GM23338 (cell line): ENCODE measurements around the gene SELENON.

Source experiments
- CREB1 ChIP-seq: fragments of 250-450 bp; sonication (Bioruptor Pico); IDR thresholded peaks from 2 replicates; pipeline ENCODE4 v1.5.0; 2020; ENCODE audit warnings: low read depth, mild to moderate bottlenecking, moderate library complexity
- EZH2 ChIP-seq: fragments of 200-600 bp; sonication (generic); IDR thresholded peaks from one replicate; pipeline ENCODE4 v1.8.0; 2017; ENCODE audit warnings: antibody characterized with exemption, mild to moderate bottlenecking, low read depth; ENCODE audit not compliant: unreplicated experiment
- EZH2phosphoT487 ChIP-seq: fragments of 200-600 bp; sonication (generic); IDR thresholded peaks from one replicate; pipeline ENCODE4 v1.8.1; 2018; ENCODE audit warnings: antibody characterized with exemption; ENCODE audit not compliant: unreplicated experiment
- JUNB ChIP-seq: IDR thresholded peaks from one replicate; pipeline ENCODE4 v1.6.1; 2016; ENCODE audit warnings: antibody characterized with exemption; ENCODE audit not compliant: unreplicated experiment
- NANOG ChIP-seq: IDR thresholded peaks from 2 replicates; pipeline ENCODE4 v1.6.1; 2016; ENCODE audit warnings: antibody characterized with exemption, borderline replicate concordance
- POLR2AphosphoS5 ChIP-seq: IDR thresholded peaks from 2 replicates; pipeline ENCODE4 v1.6.1; 2016; ENCODE audit warnings: antibody characterized with exemption, low read depth
- STAT1 ChIP-seq: IDR thresholded peaks from one replicate; pipeline ENCODE4 v1.6.1; 2016; ENCODE audit warnings: antibody characterized with exemption; ENCODE audit not compliant: unreplicated experiment
- ZNF114 ChIP-seq: fragments of 250-450 bp; sonication (Bioruptor Pico); IDR thresholded peaks from 2 replicates; pipeline ENCODE4 v1.5.0; 2020; ENCODE audit warnings: mild to moderate bottlenecking, moderate library complexity
- ZNF331 ChIP-seq: fragments of 250-450 bp; sonication (Bioruptor Pico); IDR thresholded peaks from 2 replicates; pipeline ENCODE4 v1.5.0; 2020; ENCODE audit warnings: low read depth, mild to moderate bottlenecking, moderate library complexity
- TF ChIP-seq, protein P1 (sequence below), 2 experiments: fragments of 200-600 bp in 1 of 2; sonication (generic) in 1 of 2; conservative IDR thresholded peaks; 2 replicates each; pipeline versions ENCODE4 v1.5.1 to v1.6.1; 2016 to 2017; ENCODE audit warnings: antibody characterized with exemption in 2 of 2, low read depth in 2 of 2, mild to moderate bottlenecking in 2 of 2, moderate library complexity in 1 of 2
- TF ChIP-seq, protein P2 (sequence below): IDR thresholded peaks from 2 replicates; pipeline ENCODE4 v1.6.1; 2016; ENCODE audit warnings: antibody characterized with exemption
- TF ChIP-seq, protein P3 (sequence below): IDR thresholded peaks from one replicate; pipeline ENCODE4 v1.6.1; 2018; ENCODE audit warnings: antibody characterized with exemption; ENCODE audit not compliant: unreplicated experiment
- TF ChIP-seq, protein P4 (sequence below): fragments of 250-450 bp; sonication (Bioruptor Pico); IDR thresholded peaks from 2 replicates; pipeline ENCODE4 v1.5.0; 2020; ENCODE audit warnings: mild to moderate bottlenecking, moderate library complexity

DNA sequence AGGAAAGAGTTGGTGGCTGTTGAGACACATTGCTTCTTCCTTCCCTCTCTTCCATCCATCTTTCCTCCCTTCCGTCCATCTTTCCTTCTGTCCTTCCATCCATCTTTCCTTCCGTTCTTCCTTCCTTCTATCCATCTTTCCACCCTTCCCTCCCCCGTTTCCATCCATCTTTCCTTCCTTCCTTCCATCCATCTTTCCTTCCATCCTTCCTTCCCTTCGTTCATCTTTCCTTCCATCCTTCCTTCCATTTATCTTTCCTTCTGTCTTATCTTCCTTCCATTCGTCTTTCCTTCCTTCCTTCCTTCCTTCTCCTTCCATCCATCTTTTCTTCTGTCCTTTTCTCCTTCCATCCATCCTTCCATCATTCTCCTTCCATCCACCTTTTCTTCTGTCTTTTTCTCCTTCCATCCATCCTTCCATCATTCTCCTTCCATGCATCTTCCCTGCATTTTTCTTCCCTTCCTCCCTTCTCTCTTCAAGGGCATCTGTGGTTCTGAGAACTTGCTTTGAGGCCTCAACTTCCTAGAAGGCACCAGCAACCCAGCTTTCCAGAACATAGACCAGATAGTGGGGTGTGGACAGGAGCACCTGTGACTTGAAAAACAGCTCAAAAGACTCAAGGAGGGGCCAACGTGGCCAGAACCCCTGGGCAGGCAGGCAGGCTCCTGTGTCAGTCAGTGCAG, 48.9 kb upstream of the SELENON start:
- TF ChIP-seq ZNF114 (CRISPR knock-in tag) (no peak), EZH2 (no peak), EZH2phosphoT487 (no peak), POLR2AphosphoS5 (no peak), CREB1 (CRISPR knock-in tag) (no peak), NANOG (no peak), JUNB (no peak), STAT1 (no peak), ZNF331 (CRISPR knock-in tag) (no peak)
- TF ChIP-seq, protein P1, sequence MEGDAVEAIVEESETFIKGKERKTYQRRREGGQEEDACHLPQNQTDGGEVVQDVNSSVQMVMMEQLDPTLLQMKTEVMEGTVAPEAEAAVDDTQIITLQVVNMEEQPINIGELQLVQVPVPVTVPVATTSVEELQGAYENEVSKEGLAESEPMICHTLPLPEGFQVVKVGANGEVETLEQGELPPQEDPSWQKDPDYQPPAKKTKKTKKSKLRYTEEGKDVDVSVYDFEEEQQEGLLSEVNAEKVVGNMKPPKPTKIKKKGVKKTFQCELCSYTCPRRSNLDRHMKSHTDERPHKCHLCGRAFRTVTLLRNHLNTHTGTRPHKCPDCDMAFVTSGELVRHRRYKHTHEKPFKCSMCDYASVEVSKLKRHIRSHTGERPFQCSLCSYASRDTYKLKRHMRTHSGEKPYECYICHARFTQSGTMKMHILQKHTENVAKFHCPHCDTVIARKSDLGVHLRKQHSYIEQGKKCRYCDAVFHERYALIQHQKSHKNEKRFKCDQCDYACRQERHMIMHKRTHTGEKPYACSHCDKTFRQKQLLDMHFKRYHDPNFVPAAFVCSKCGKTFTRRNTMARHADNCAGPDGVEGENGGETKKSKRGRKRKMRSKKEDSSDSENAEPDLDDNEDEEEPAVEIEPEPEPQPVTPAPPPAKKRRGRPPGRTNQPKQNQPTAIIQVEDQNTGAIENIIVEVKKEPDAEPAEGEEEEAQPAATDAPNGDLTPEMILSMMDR (conservative IDR thresholded peaks at IDR 0.05; ENCODE audit: low read depth in 2 of 2), result no peak
- TF ChIP-seq, protein P2, sequence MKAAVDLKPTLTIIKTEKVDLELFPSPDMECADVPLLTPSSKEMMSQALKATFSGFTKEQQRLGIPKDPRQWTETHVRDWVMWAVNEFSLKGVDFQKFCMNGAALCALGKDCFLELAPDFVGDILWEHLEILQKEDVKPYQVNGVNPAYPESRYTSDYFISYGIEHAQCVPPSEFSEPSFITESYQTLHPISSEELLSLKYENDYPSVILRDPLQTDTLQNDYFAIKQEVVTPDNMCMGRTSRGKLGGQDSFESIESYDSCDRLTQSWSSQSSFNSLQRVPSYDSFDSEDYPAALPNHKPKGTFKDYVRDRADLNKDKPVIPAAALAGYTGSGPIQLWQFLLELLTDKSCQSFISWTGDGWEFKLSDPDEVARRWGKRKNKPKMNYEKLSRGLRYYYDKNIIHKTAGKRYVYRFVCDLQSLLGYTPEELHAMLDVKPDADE, result no peak
- TF ChIP-seq, protein P3, sequence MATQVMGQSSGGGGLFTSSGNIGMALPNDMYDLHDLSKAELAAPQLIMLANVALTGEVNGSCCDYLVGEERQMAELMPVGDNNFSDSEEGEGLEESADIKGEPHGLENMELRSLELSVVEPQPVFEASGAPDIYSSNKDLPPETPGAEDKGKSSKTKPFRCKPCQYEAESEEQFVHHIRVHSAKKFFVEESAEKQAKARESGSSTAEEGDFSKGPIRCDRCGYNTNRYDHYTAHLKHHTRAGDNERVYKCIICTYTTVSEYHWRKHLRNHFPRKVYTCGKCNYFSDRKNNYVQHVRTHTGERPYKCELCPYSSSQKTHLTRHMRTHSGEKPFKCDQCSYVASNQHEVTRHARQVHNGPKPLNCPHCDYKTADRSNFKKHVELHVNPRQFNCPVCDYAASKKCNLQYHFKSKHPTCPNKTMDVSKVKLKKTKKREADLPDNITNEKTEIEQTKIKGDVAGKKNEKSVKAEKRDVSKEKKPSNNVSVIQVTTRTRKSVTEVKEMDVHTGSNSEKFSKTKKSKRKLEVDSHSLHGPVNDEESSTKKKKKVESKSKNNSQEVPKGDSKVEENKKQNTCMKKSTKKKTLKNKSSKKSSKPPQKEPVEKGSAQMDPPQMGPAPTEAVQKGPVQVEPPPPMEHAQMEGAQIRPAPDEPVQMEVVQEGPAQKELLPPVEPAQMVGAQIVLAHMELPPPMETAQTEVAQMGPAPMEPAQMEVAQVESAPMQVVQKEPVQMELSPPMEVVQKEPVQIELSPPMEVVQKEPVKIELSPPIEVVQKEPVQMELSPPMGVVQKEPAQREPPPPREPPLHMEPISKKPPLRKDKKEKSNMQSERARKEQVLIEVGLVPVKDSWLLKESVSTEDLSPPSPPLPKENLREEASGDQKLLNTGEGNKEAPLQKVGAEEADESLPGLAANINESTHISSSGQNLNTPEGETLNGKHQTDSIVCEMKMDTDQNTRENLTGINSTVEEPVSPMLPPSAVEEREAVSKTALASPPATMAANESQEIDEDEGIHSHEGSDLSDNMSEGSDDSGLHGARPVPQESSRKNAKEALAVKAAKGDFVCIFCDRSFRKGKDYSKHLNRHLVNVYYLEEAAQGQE, result no peak
- TF ChIP-seq, protein P4, sequence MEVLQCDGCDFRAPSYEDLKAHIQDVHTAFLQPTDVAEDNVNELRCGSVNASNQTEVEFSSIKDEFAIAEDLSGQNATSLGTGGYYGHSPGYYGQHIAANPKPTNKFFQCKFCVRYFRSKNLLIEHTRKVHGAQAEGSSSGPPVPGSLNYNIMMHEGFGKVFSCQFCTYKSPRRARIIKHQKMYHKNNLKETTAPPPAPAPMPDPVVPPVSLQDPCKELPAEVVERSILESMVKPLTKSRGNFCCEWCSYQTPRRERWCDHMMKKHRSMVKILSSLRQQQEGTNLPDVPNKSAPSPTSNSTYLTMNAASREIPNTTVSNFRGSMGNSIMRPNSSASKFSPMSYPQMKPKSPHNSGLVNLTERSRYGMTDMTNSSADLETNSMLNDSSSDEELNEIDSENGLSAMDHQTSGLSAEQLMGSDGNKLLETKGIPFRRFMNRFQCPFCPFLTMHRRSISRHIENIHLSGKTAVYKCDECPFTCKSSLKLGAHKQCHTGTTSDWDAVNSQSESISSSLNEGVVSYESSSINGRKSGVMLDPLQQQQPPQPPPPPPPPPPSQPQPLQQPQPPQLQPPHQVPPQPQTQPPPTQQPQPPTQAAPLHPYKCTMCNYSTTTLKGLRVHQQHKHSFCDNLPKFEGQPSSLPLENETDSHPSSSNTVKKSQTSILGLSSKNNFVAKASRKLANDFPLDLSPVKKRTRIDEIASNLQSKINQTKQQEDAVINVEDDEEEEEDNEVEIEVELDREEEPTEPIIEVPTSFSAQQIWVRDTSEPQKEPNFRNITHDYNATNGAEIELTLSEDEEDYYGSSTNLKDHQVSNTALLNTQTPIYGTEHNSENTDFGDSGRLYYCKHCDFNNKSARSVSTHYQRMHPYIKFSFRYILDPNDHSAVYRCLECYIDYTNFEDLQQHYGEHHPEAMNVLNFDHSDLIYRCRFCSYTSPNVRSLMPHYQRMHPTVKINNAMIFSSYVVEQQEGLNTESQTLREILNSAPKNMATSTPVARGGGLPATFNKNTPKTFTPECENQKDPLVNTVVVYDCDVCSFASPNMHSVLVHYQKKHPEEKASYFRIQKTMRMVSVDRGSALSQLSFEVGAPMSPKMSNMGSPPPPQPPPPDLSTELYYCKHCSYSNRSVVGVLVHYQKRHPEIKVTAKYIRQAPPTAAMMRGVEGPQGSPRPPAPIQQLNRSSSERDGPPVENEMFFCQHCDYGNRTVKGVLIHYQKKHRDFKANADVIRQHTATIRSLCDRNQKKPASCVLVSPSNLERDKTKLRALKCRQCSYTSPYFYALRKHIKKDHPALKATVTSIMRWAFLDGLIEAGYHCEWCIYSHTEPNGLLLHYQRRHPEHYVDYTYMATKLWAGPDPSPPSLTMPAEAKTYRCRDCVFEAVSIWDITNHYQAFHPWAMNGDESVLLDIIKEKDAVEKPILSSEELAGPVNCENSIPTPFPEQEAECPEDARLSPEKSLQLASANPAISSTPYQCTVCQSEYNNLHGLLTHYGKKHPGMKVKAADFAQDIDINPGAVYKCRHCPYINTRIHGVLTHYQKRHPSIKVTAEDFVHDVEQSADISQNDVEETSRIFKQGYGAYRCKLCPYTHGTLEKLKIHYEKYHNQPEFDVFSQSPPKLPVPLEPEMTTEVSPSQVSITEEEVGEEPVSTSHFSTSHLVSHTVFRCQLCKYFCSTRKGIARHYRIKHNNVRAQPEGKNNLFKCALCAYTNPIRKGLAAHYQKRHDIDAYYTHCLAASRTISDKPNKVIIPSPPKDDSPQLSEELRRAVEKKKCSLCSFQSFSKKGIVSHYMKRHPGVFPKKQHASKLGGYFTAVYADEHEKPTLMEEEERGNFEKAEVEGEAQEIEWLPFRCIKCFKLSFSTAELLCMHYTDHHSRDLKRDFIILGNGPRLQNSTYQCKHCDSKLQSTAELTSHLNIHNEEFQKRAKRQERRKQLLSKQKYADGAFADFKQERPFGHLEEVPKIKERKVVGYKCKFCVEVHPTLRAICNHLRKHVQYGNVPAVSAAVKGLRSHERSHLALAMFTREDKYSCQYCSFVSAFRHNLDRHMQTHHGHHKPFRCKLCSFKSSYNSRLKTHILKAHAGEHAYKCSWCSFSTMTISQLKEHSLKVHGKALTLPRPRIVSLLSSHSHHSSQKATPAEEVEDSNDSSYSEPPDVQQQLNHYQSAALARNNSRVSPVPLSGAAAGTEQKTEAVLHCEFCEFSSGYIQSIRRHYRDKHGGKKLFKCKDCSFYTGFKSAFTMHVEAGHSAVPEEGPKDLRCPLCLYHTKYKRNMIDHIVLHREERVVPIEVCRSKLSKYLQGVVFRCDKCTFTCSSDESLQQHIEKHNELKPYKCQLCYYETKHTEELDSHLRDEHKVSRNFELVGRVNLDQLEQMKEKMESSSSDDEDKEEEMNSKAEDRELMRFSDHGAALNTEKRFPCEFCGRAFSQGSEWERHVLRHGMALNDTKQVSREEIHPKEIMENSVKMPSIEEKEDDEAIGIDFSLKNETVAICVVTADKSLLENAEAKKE (CRISPR knock-in tag), result no peak
